GM06990 (cell line): Measurements from ENCODE around the gene FXYD6.

Experiments
- DNase-seq: peaks from one replicate; pipeline ENCODE4 v3.0.0-alpha.2; 2011; ENCODE audit not compliant: insufficient read length; ENCODE audit errors: extremely low read depth
- H3K27me3 ChIP-seq: replicated peaks from 2 replicates; pipeline ENCODE4 v1.6.0; 2011; ENCODE audit warnings: low read length; ENCODE audit not compliant: control insufficient read depth, insufficient read depth
- H3K36me3 ChIP-seq: 2 replicates; pipeline ENCODE4 v1.5.1; 2011; ENCODE audit warnings: low read length; ENCODE audit not compliant: control insufficient read depth, insufficient read depth
- H3K4me3 ChIP-seq: replicated peaks from 2 replicates; pipeline ENCODE4 v1.5.1; 2011; ENCODE audit warnings: low read depth, mild to moderate bottlenecking, control low read depth, low read length
- CTCF ChIP-seq: IDR thresholded peaks from 2 replicates; pipeline ENCODE4 v1.5.1; 2011; ENCODE audit warnings: low read length, control low read depth, mild to moderate bottlenecking, inconsistent platforms; ENCODE audit not compliant: insufficient read depth, poor library complexity, severe bottlenecking

The FXYD6 gene

GRCh38 chr11:117862753-117863152 is 13.7 kb downstream of the FXYD6 start:
- TF ChIP-seq CTCF, result no peak
- no peaks in the 10 kb centered on the region for H3K36me3 ChIP-seq
- no peak for DNase-seq
- no peak overlapping the region for H3K4me3 ChIP-seq
- peaks cover 3% of the 10 kb centered on the region for H3K27me3 ChIP-seq

- no peak overlapping the region for H3K4me3 ChIP-seq
- no peak for DNase-seq
- no peaks in the 10 kb centered on the region for H3K36me3 ChIP-seq
- H3K27me3 ChIP-seq, result peaks cover 3% of the 10 kb centered on the region
- no peak for TF ChIP-seq CTCF
These were observed 14.3 kb downstream of the FXYD6 start for GRCh38 chr11:117862019-117862725.

- Histone ChIP-seq H3K27me3 (peaks cover 3% of the 10 kb centered on the region), H3K36me3 (no peaks in the 10 kb centered on the region), H3K4me3 (no peak overlapping the region)
- DNase-seq, result no peak
- no peak for TF ChIP-seq CTCF
These were observed 15.1 kb downstream of the FXYD6 start for GRCh38 chr11:117861151-117862018.

- no peaks in the 10 kb centered on the region for H3K36me3 ChIP-seq
- H3K27me3 ChIP-seq, result peaks cover 3% of the 10 kb centered on the region
- H3K4me3 ChIP-seq, result no peak overlapping the region
- TF ChIP-seq CTCF, result no peak
- DNase-seq, result no peak
These were observed 16.3 kb downstream of the FXYD6 start for GRCh38 chr11:117860139-117860538.

- TF ChIP-seq CTCF, result no peak
- Histone ChIP-seq H3K27me3 (peaks cover 3% of the 10 kb centered on the region), H3K36me3 (no peaks in the 10 kb centered on the region), H3K4me3 (no peak overlapping the region)
- DNase-seq, result no peak
These were observed 16.9 kb downstream of the FXYD6 start for GRCh38 chr11:117859488-117860112.
